H9 (cell line): ENCODE measurements around the gene CYP4F2. TPM values are rescaled to one million over a fixed set of nuclear protein-coding genes. Genes with fewer than 3 reads are reported as not detected.

Experiments
- DNase-seq: peaks from one replicate; pipeline ENCODE4 v3.0.0-alpha.2; 2017
- H2AFZ ChIP-seq: one replicate; pipeline ENCODE4 v1.6.1; 2013; ENCODE audit warnings: mild to moderate bottlenecking, low read length, control low read depth, moderate library complexity
- H2AK5ac ChIP-seq: 2 replicates; pipeline ENCODE4 v1.6.1; 2013; ENCODE audit warnings: low read length, control low read depth, mixed read lengths; ENCODE audit not compliant: insufficient read length
- H2BK120ac ChIP-seq: one replicate; pipeline ENCODE4 v1.6.1; 2013; ENCODE audit warnings: low read depth, mild to moderate bottlenecking, low read length, control low read depth, inconsistent platforms; ENCODE audit not compliant: poor library complexity, severe bottlenecking
- H2BK12ac ChIP-seq: 2 replicates; pipeline ENCODE4 v1.6.1; 2013; ENCODE audit warnings: low read length, control low read depth, mixed read lengths, low read depth; ENCODE audit not compliant: insufficient read length
- H2BK15ac ChIP-seq: 2 replicates; pipeline ENCODE4 v1.6.1; 2013; ENCODE audit warnings: low read depth, low read length, control low read depth
- H2BK20ac ChIP-seq: one replicate; pipeline ENCODE4 v1.6.1; 2013; ENCODE audit warnings: low read depth, mild to moderate bottlenecking, low read length, control low read depth, inconsistent platforms; ENCODE audit not compliant: poor library complexity, severe bottlenecking
- H2BK5ac ChIP-seq: 2 replicates; pipeline ENCODE4 v1.6.1; 2013; ENCODE audit warnings: low read length, control low read depth, mixed read lengths; ENCODE audit not compliant: insufficient read length
- H3K14ac ChIP-seq: 2 replicates; pipeline ENCODE4 v1.6.1; 2013; ENCODE audit warnings: low read length, control low read depth; ENCODE audit not compliant: insufficient read depth
- H3K18ac ChIP-seq: 2 replicates; pipeline ENCODE4 v1.6.1; 2013; ENCODE audit warnings: low read depth, mild to moderate bottlenecking, mixed read lengths, low read length, control low read depth; ENCODE audit not compliant: insufficient read length
- H3K23ac ChIP-seq: 2 replicates; pipeline ENCODE4 v1.6.1; 2013; ENCODE audit warnings: low read length, control low read depth, mixed read lengths, low read depth; ENCODE audit not compliant: insufficient read length
- H3K23me2 ChIP-seq: 2 replicates; pipeline ENCODE4 v1.6.1; 2013; ENCODE audit warnings: low read depth, mild to moderate bottlenecking, mixed read lengths, low read length, control low read depth; ENCODE audit not compliant: insufficient read length, poor library complexity, severe bottlenecking
- H3K27ac ChIP-seq: 2 replicates; pipeline ENCODE4 v1.5.1; 2013; ENCODE audit warnings: low read length, control low read depth, mixed read lengths, low read depth; ENCODE audit not compliant: insufficient read length
- H3K27me3 ChIP-seq: 2 replicates; pipeline ENCODE4 v1.6.1; 2013; ENCODE audit warnings: low read length, control low read depth, inconsistent platforms; ENCODE audit not compliant: insufficient read depth
- H3K4ac ChIP-seq: 2 replicates; pipeline ENCODE4 v1.6.1; 2013; ENCODE audit warnings: low read depth, mild to moderate bottlenecking, control low read depth, inconsistent platforms, low read length, moderate library complexity
- H3K4me1 ChIP-seq: 2 replicates; pipeline ENCODE4 v1.6.1; 2013; ENCODE audit warnings: low read length, control low read depth, inconsistent platforms; ENCODE audit not compliant: insufficient read depth
- H3K4me2 ChIP-seq: 2 replicates; pipeline ENCODE4 v1.6.1; 2013; ENCODE audit warnings: low read length, control low read depth, mixed read lengths; ENCODE audit not compliant: insufficient read length, insufficient read depth
- H3K56ac ChIP-seq: 2 replicates; pipeline ENCODE4 v1.6.1; 2013; ENCODE audit warnings: low read depth, mild to moderate bottlenecking, mixed read lengths, low read length, control low read depth; ENCODE audit not compliant: insufficient read length
- H3K79me1 ChIP-seq: 2 replicates; pipeline ENCODE4 v1.6.1; 2013; ENCODE audit warnings: low read depth, mild to moderate bottlenecking, moderate library complexity, low read length, control low read depth, inconsistent platforms; ENCODE audit not compliant: insufficient read depth, poor library complexity, severe bottlenecking
- H3K79me2 ChIP-seq: 2 replicates; pipeline ENCODE4 v1.6.1; 2013; ENCODE audit warnings: low read length, control low read depth, inconsistent platforms; ENCODE audit not compliant: insufficient read depth
- H3K9ac ChIP-seq: 2 replicates; pipeline ENCODE4 v1.6.1; 2013; ENCODE audit warnings: low read length, control low read depth, mixed read lengths; ENCODE audit not compliant: insufficient read length; ENCODE audit errors: extremely low read depth
- H3K9me3 ChIP-seq: one replicate; pipeline ENCODE4 v1.6.1; 2013; ENCODE audit warnings: low read depth, low read length, inconsistent platforms; ENCODE audit not compliant: control insufficient read depth
- H3T11ph ChIP-seq: one replicate; pipeline ENCODE4 v1.6.1; 2013; ENCODE audit warnings: mild to moderate bottlenecking, low read length, control low read depth, inconsistent platforms
- H4K20me1 ChIP-seq: one replicate; pipeline ENCODE4 v1.6.1; 2013; ENCODE audit not compliant: control insufficient read depth, insufficient read length, insufficient read depth
- H4K5ac ChIP-seq: 2 replicates; pipeline ENCODE4 v1.6.1; 2013; ENCODE audit warnings: low read depth, mild to moderate bottlenecking, mixed read lengths, low read length, control low read depth; ENCODE audit not compliant: insufficient read length
- H4K8ac ChIP-seq: replicated peaks from 2 replicates; pipeline ENCODE4 v1.6.1; 2013; ENCODE audit warnings: low read length, control low read depth, mixed read lengths, low read depth; ENCODE audit not compliant: insufficient read length
- H4K91ac ChIP-seq: 2 replicates; pipeline ENCODE4 v1.6.1; 2013; ENCODE audit warnings: low read depth, mild to moderate bottlenecking, moderate library complexity, mixed read lengths, low read length, control low read depth; ENCODE audit not compliant: insufficient read length
- H3K27ac Mint-ChIP-seq, 3 experiments: 2 replicates in 2 of 3; 3 replicates in 1 of 3; pipeline ENCODE4 v1.8.0; 2020 to 2021; ENCODE audit warnings: mixed read lengths in 3 of 3, mild to moderate bottlenecking in 1 of 3, moderate library complexity in 1 of 3
- H3K27me3 Mint-ChIP-seq: 2 replicates; pipeline ENCODE4 v1.8.0; 2021; ENCODE audit warnings: low read depth, mild to moderate bottlenecking, moderate library complexity, mixed read lengths
- H3K36me3 Mint-ChIP-seq, 3 experiments: 2 replicates in 2 of 3; 3 replicates in 1 of 3; pipeline ENCODE4 v1.8.0; 2020 to 2021; ENCODE audit warnings: low read depth in 3 of 3, mixed read lengths in 3 of 3; ENCODE audit not compliant: insufficient read depth in 1 of 3
- H3K4me1 Mint-ChIP-seq, 2 experiments: 2 replicates each; pipeline ENCODE4 v1.8.0; 2020; ENCODE audit warnings: mixed read lengths in 2 of 2
- H3K4me3 Mint-ChIP-seq, 2 experiments: 2 replicates in 1 of 2; 3 replicates in 1 of 2; pipeline ENCODE4 v1.8.0; 2020 to 2021; ENCODE audit warnings: mild to moderate bottlenecking in 2 of 2, mixed read lengths in 2 of 2, moderate library complexity in 1 of 2
- H3K9me3 Mint-ChIP-seq, 2 experiments: 2 replicates in 1 of 2; 3 replicates in 1 of 2; pipeline ENCODE4 v1.8.0; 2020; ENCODE audit warnings: mild to moderate bottlenecking in 2 of 2, mixed read lengths in 2 of 2, moderate library complexity in 1 of 2
- CTCF ChIP-seq: fragments of 200-600 bp; sonication (generic); conservative IDR thresholded peaks from 3 replicates; pipeline ENCODE4 v1.8.0; 2021; ENCODE audit warnings: antibody characterized with exemption, mild to moderate bottlenecking
- WGBS: extraction: QIAGEN DNeasy Blood & Tissue Kit; methylation state at CpG from one replicate; pipeline ENCODE4 v1.1.7; 2013; ENCODE audit warnings: missing lambda C conversion rate, low lambda C conversion rate, mixed read lengths; ENCODE audit not compliant: insufficient read length; ENCODE audit errors: extremely low coverage; 5-methylcytosine and 5-hydroxymethylcytosine counted together
- total RNA-seq: library from RNA; stranded (reverse); gene quantifications from 2 replicates; pipeline ENCODE4 v1.2.1, GENCODE V29; 2021

CYP4F2 gene
- total RNA-seq, 1 experiment from 2014 or later = not detected

- H2BK15ac ChIP-seq = no peak overlapping the region
- H3K23ac ChIP-seq = no peak overlapping the region
- Mint-ChIP-seq H3K4me1 (no peaks in the 10 kb centered on the region), H3K36me3 (peaks cover 3 to 33% (median 13%) of the 10 kb centered on the region in 3 experiments; a peak in 6 of 7 replicates), H3K4me3 (no peak overlapping the region), H3K27me3 (peaks cover 2% of the 10 kb centered on the region; the same call in 1 of the 2 replicates), H3K9me3 (peaks cover 83 to 91% of the 10 kb centered on the region in 2 experiments), H3K27ac (no peak overlapping the region)
- no peak overlapping the region for H3K4ac ChIP-seq
- H2BK12ac ChIP-seq = no peak overlapping the region
- no peak overlapping the region for H3K18ac ChIP-seq
- H3K27ac ChIP-seq = no peak overlapping the region
- no peaks in the 10 kb centered on the region for H3K79me2 ChIP-seq
- H3K79me1 ChIP-seq = no peaks in the 10 kb centered on the region
- no peak overlapping the region for H2BK20ac ChIP-seq
- H2AFZ ChIP-seq = no peak overlapping the region
- no peak overlapping the region for H3T11ph ChIP-seq
- no peak overlapping the region for H2BK120ac ChIP-seq
- H3K9ac ChIP-seq = no peak overlapping the region
- no peak for DNase-seq
- H3K4me2 ChIP-seq = no peak overlapping the region
- no peaks in the 10 kb centered on the region for H4K20me1 ChIP-seq
- H3K27me3 ChIP-seq = no peaks in the 10 kb centered on the region
- H2AK5ac ChIP-seq = no peak overlapping the region
- no peak overlapping the region for H2BK5ac ChIP-seq
- TF ChIP-seq CTCF = no peak
- WGBS = no CpG with 5 or more reads among the region's 6 CpGs
- H4K5ac ChIP-seq = no peak overlapping the region
- H4K91ac ChIP-seq = no peak overlapping the region
- H4K8ac ChIP-seq = no peak overlapping the region
- no peaks in the 10 kb centered on the region for H3K4me1 ChIP-seq
- no peaks in the 10 kb centered on the region for H3K23me2 ChIP-seq
- H3K9me3 ChIP-seq = peaks cover 78% of the 10 kb centered on the region
- no peak overlapping the region for H3K56ac ChIP-seq
- H3K14ac ChIP-seq = no peak overlapping the region
Measured at GRCh38 chr19:15859187-15859586, 38.7 kb downstream of the CYP4F2 start.
